Upper lobe of left lung (tissue), 4 donors: Measurements from ENCODE around the gene ARHGEF26.

Experiments
- EP300 ChIP-seq, 4 donors: sonication (generic); formaldehyde crosslinking; IDR thresholded peaks; one replicate each; pipeline ENCODE4 v1.5.1; 2017; ENCODE audit warnings: antibody characterized with exemption in 4 of 4, control low read depth in 2 of 4
- POLR2A ChIP-seq, 4 donors: fragments of 450-650 bp; IDR thresholded peaks; one replicate each; pipeline ENCODE4 v1.5.1; 2016 to 2017; ENCODE audit warnings: antibody characterized with exemption in 4 of 4, mild to moderate bottlenecking in 2 of 4
- POLR2AphosphoS5 ChIP-seq, 2 donors: sonication (generic); formaldehyde crosslinking; IDR thresholded peaks; one replicate each; pipeline ENCODE4 v1.5.1; 2017; ENCODE audit warnings: antibody characterized with exemption in 2 of 2
- TF ChIP-seq, protein P1 (sequence below), 6 experiments: fragments of 450-650 bp in 4 of 6; fragments of 200-600 bp in 2 of 6; sonication (generic) in 2 of 6; IDR thresholded peaks; one replicate each; pipeline ENCODE4 v1.5.1; 2016 to 2019; ENCODE audit warnings: antibody characterized with exemption in 6 of 6

DNA sequence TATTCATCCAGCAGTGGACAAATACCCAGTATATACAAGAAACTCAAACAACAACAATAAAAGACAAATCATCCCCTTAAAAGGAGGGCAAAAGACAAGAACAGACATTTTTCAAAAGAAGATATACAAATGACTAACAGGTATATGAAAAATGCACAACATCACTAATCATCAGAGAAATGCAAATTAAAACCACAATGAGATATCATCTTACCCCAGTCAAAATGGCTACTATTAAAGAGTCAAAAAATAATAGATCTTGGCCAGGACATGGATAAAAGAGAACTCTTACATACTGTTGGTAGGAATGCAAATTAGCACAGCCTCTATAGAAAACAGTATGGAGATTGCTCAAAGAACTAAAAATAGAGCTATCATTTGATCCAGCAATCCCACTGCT lies 186.2 kb downstream of the ARHGEF26 start:
- TF ChIP-seq, protein P1, sequence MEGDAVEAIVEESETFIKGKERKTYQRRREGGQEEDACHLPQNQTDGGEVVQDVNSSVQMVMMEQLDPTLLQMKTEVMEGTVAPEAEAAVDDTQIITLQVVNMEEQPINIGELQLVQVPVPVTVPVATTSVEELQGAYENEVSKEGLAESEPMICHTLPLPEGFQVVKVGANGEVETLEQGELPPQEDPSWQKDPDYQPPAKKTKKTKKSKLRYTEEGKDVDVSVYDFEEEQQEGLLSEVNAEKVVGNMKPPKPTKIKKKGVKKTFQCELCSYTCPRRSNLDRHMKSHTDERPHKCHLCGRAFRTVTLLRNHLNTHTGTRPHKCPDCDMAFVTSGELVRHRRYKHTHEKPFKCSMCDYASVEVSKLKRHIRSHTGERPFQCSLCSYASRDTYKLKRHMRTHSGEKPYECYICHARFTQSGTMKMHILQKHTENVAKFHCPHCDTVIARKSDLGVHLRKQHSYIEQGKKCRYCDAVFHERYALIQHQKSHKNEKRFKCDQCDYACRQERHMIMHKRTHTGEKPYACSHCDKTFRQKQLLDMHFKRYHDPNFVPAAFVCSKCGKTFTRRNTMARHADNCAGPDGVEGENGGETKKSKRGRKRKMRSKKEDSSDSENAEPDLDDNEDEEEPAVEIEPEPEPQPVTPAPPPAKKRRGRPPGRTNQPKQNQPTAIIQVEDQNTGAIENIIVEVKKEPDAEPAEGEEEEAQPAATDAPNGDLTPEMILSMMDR (IDR thresholded peaks at IDR 0.05), result no peak
- TF ChIP-seq POLR2A (IDR thresholded peaks at IDR 0.05) (no peak), EP300 (IDR thresholded peaks at IDR 0.05) (no peak), POLR2AphosphoS5 (IDR thresholded peaks at IDR 0.05) (no peak)
